Uterus (tissue), 2 donors: ENCODE data around the gene TRUB1.

Experiments used
- POLR2A ChIP-seq, 2 donors: fragments of 450-650 bp; IDR thresholded peaks; one replicate each; pipeline ENCODE4 v1.6.1; 2016; ENCODE audit warnings: antibody characterized with exemption in 2 of 2, mild to moderate bottlenecking in 1 of 2, moderate library complexity in 1 of 2
- TF ChIP-seq, protein P1 (sequence below), 4 experiments: fragments of 200-600 bp in 2 of 4; fragments of 450-650 bp in 2 of 4; sonication (generic) in 2 of 4; IDR thresholded peaks; one replicate each; pipeline ENCODE4 v1.5.1; 2016 to 2019; ENCODE audit warnings: antibody characterized with exemption in 4 of 4, mild to moderate bottlenecking in 2 of 4, moderate library complexity in 1 of 4

DNA sequence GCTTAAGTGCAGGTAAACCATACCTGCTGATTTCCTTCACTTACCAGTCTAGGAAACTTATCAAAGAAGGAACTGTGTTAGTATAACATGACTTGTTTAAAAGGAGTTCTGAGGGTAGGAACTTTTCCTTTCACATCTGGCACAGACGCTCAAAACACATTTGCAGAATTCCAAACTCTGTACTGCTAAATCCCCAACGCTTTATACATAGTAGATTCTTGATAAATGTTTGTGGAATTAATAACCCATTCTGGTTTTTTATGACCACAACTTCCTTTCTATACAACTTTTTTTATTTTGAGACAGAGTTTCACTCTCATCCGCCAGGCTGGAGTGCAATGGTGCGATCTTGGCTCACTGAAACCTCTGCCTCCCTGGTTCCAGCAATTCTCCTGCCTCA lies 7.7 kb upstream of the TRUB1 start:
- no peak for TF ChIP-seq POLR2A (IDR thresholded peaks at IDR 0.05)
- TF ChIP-seq, protein P1, sequence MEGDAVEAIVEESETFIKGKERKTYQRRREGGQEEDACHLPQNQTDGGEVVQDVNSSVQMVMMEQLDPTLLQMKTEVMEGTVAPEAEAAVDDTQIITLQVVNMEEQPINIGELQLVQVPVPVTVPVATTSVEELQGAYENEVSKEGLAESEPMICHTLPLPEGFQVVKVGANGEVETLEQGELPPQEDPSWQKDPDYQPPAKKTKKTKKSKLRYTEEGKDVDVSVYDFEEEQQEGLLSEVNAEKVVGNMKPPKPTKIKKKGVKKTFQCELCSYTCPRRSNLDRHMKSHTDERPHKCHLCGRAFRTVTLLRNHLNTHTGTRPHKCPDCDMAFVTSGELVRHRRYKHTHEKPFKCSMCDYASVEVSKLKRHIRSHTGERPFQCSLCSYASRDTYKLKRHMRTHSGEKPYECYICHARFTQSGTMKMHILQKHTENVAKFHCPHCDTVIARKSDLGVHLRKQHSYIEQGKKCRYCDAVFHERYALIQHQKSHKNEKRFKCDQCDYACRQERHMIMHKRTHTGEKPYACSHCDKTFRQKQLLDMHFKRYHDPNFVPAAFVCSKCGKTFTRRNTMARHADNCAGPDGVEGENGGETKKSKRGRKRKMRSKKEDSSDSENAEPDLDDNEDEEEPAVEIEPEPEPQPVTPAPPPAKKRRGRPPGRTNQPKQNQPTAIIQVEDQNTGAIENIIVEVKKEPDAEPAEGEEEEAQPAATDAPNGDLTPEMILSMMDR (IDR thresholded peaks at IDR 0.05), result no peak
